GM21786 (cell line): ENCODE results near the gene FEM1B.

Experiments used
- ATAC-seq: cut with Tn5 transposase; IDR thresholded peaks from one replicate; pipeline ENCODE4 v1.9.1; 2021; ENCODE audit not compliant: unreplicated experiment

Gene FEM1B

GRCh38 chr15:68305420-68305871 lies 27.9 kb downstream of the FEM1B start:
- no peak for ATAC-seq

GRCh38 chr15:68307131-68307928 lies 29.8 kb downstream of the FEM1B start:
- ATAC-seq: no peak

GRCh38 chr15:68309024-68309423 lies 31.5 kb downstream of the FEM1B start:
- ATAC-seq: no peak

- ATAC-seq: no peak
Measured at GRCh38 chr15:68310178-68310803, 32.7 kb downstream of the FEM1B start.

- no peak for ATAC-seq
Measured at GRCh38 chr15:68310804-68311463, 33.4 kb downstream of the FEM1B start.

GRCh38 chr15:68311464-68311835 lies 33.9 kb downstream of the FEM1B start:
- ATAC-seq: no peak

- ATAC-seq: no peak
Measured at GRCh38 chr15:68311859-68312557, 34.5 kb downstream of the FEM1B start.

GRCh38 chr15:68312701-68313204 lies 35.2 kb downstream of the FEM1B start:
- ATAC-seq: no peak

GRCh38 chr15:68313501-68314410 lies 36.2 kb downstream of the FEM1B start:
- no peak for ATAC-seq

GRCh38 chr15:68314563-68314962 lies 37.0 kb downstream of the FEM1B start:
- ATAC-seq: no peak

- no peak for ATAC-seq
Measured at GRCh38 chr15:68315035-68315434, 37.5 kb downstream of the FEM1B start.

GRCh38 chr15:68315495-68316031 lies 38.0 kb downstream of the FEM1B start:
- ATAC-seq: no peak

- ATAC-seq: no peak
Measured at GRCh38 chr15:68316061-68316804, 38.7 kb downstream of the FEM1B start.

- no peak for ATAC-seq
Measured at GRCh38 chr15:68317281-68318007, 39.9 kb downstream of the FEM1B start.

GRCh38 chr15:68318008-68318835 lies 40.7 kb downstream of the FEM1B start:
- ATAC-seq: no peak

GRCh38 chr15:68318931-68319909 lies 41.7 kb downstream of the FEM1B start:
- ATAC-seq: no peak
